HG03159 (cell line): ENCODE measurements around the gene GPR21.

Experiments used
- ATAC-seq: cut with Tn5 transposase; IDR thresholded peaks from one replicate; pipeline ENCODE4 v1.9.1; 2021; ENCODE audit warnings: mild to moderate bottlenecking, moderate library complexity; ENCODE audit not compliant: unreplicated experiment

The GPR21 gene

DNA sequence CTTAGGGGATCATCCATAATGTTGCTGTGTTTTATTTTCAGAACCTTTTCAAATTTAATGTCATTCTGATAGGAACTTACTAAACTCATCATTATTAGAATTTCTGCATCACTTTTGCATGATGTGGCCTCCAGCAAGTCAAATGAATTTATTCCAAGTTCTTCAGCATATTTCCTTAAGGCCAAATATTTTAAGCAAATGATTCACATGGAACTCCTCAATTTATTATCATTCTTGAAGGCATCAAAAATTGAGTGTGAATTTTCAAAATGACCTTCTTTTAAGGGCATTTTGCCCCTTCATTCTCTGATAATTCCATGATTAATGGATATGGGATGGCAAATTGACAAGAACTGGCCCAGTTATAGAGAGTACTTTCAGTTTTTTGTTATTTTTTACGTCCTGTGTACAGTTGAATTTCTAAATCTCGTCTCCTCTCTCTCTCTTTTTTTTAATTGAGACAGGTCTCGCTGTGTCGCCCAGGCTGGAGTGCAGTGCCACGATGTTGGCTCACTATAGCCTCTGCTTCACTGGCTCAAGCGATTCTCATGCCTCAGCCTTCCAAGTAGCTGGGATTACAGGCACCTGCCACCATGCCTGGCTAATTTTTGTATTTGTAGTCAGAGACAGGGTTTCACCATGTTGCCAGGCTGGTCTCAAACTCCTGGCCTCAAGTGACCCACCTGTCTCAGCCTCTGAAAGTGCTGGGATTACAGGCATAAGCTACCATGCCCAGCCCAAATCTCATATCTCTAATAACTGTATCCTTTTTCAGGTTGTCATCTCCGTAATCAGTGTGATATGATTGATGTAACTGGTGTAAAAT is 29.1 kb downstream of the GPR21 start:
- no peak for ATAC-seq

DNA sequence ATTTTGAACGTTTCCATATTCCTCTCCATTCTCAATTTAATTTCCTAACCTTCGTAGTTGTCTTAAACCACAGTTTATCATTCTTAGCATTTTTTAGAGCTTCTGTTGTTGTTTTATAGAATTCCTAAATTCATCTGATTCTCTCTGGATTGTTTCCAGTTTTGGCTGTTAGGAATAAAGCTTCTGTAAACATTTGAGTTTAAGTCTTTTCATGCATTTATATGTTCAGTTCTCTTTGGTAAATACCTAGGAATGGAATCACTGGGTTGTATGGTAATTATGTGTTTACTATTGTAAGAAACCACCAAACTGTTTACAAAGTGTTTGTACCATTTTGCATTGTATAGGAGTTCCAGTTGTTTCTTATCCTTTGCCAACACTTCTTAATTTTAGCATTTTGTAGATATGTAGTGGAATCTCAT is 29.7 kb downstream of the GPR21 start:
- no peak for ATAC-seq

DNA sequence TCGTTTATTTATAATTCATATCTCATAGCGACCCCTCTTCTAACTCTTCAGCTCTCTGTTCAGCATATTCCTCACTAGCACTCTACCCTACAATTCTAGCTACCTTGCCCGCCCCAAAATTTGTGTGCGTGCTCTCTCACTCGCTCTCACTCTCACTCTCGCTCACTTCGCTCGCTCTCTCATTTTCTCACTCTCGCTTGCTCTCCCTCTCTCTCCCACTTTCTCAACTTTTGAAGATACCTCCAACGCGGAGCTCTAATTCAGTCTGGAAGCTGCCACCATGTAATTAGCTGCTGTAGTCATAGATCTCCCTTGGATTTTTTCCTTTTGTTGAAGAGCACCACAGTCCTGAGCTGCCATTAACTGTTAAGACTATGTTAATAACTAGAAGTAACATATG is 30.4 kb downstream of the GPR21 start:
- ATAC-seq: no peak

DNA sequence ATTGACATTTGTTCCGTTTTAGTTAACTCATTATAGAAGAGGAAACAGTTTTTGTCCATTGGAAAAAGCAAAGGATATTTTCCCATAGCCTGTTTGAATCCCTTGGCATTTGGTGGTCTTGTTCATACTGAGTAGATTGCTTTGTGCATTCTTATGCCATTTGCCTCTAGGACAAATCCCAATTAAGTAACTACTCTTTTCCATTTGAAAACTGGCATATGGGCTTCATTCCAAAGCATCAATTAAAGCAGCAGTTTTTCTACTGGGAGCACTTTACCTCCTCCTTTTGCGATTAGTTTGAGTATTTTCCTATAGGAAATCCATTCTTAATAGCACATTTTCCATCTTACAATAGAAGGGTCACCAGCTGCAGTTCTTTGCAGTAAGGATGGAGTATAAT is 31.2 kb downstream of the GPR21 start:
- no peak for ATAC-seq

DNA sequence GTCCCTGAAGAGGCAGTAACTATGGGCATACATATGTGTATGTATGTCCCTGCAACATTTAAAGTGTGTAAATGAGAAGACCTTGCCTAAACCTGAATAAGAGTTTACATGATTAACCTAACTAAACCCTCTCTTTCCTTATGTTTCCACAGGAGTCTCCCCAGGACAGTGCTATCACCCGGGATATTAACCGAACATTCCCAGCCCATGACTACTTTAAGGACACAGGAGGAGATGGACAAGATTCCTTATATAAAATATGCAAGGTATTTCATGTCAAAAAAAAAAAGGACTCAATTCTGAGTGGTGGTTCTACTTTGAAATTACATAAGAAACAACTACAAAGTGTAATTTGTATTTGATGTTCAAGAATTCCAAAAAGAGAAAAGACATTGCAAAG is 31.7 kb downstream of the GPR21 start:
- no peak for ATAC-seq

DNA sequence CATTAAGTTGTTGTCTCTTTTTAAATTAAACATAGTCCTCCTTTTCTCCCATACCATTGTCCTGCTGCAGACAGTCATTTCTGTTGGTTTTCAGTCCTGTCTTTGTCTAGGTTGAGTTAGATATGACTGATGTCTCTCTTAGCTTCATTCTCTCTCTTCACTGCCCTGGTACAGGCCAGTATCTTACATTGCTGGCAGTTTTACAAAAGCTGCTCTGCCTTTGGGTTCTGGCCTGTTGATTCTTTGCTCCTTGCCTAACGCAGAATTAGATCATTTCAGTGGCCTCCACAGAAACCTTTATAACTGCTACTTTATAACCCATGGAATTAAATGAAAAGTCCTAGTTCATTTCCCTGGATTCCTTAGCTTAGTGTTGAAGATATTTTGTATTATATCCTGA is 33.7 kb downstream of the GPR21 start:
- ATAC-seq: no peak

DNA sequence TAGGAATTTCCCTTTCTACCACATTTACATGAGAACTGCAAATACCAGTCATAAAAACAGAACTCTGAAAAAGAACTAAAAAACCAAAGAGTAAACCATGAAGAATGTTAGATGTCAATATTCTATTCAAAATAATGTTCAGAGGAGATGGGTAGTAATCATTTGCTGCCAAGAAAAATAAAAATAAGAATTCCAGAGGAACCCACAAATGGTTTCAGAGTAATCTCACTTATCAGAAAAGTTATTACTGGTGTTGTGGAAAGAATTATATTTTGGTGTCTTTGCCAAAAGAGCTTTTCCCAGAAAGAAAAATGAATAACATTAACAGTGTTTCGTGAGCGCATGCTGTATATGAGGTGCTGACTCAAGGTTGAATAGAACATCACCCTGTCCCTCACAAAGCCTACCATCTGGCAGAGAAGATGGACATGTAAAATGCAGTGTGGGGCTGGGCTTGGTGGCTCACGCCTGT is 35.6 kb downstream of the GPR21 start:
- no peak for ATAC-seq

DNA sequence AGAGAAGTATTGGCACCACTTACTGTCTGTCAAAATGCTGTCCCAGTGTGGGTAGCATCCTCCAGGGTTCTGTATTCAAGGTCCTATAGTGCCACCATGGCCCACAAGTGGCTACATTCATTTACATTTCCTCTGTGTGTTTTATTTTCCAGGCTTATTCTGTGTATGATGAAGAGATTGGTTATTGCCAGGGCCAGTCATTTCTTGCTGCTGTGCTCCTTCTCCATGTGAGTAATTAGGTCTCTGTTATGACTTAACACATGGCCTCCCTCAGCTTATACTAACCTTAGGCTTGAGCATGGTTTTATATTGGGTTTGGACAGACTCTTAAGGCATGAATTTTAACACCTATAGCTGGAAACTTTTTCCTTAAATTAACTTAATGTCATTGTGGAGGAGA is 36.7 kb downstream of the GPR21 start:
- no peak for ATAC-seq

DNA sequence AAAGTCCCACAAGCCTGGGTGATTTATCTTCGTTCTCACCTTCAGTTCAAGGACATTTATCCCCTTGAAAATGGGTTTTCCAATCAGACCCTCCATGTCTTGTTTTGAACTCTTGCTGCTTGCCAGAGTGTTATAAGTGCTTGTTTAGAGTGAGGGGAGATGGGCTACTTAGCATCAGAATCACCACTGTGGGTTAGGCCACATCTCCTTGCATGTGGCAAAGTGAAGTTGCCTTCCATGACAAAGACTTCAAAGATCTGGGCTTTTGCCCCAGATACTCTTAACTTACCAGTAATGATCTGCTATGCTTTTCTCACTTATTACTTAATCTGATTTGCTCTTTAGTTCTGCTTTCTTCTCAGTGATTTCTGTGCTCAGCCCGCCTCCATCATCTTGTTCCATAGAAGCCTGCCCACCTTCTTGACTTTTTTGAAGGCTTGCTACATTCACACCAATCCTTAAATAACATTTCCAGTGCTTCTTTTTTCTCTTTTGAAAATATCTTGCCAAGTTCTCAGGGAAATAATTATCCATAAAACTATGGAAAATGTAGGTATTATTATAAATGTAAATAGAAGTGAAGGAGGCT is 39.0 kb downstream of the GPR21 start:
- no peak for ATAC-seq

DNA sequence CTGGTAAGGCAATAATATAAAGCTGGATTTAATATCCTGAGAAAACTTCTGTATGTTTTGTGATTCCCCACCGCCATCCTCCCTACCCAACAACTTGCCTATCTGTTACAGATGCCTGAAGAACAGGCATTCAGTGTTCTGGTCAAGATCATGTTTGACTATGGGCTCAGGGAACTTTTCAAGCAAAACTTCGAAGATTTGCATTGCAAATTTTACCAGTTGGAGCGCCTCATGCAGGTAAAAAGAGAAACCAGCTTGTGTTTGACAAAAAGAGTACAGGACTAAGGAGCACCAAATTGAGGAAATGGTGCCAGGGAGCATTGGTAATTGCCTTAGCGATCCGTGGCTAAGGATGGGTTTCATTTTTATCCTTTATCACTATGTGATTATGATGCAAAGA is 40.0 kb downstream of the GPR21 start:
- ATAC-seq: no peak

DNA sequence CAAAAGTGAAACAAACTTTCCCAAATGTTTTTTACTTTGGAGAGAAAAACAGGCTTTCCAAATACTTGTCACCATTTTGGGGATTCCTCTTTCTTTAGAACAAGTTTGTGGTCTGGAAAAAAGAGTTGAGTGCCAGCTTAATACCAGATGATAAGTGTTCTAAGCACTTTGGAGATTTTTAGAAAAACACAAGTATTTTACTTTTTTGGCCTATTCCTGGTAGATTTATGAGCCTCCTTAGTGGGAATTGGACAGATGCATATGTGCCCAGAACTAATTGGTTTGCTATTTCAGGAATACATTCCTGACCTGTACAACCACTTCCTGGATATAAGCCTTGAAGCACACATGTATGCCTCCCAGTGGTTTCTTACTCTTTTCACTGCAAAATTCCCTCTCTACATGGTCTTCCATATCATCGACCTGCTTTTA is 40.5 kb downstream of the GPR21 start:
- no peak for ATAC-seq

DNA sequence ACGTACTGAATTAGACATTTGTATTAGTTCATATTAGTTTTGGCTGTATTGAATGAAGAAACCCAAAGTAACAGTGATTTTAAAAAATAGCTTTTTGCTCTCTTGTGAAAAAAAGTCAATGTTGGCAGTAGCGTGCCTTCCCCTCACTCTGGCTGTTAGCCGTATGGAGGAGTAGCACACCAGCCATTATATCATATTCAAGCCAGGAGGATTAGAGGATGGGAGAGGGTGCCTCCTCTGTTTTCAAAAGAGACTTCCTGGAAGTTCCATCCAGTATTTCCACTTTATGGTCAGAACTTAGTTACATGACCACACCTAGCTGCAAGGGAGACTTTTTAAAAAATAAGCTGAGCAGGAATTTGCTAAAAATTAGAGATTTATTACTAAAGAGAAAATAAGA is 41.2 kb downstream of the GPR21 start:
- no peak for ATAC-seq

DNA sequence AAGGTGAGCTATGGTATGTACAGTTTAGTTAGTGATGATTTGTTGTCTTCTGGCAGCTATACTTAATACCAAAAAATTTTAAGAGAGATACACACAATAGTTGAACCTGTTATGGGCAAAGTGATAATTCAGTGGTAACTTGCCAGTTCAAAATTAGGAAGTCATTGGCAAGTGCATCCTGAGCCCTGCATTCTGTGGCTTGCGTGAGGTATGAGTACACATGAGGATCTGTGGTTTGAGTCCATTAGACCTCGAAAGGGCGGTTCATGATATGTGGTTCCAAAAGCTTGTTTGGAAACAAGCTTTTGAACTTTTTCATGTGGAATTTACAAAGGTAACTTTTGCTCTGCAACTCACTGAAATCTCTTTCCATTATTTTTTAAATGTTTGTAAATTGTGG is 47.0 kb downstream of the GPR21 start:
- ATAC-seq: no peak

DNA sequence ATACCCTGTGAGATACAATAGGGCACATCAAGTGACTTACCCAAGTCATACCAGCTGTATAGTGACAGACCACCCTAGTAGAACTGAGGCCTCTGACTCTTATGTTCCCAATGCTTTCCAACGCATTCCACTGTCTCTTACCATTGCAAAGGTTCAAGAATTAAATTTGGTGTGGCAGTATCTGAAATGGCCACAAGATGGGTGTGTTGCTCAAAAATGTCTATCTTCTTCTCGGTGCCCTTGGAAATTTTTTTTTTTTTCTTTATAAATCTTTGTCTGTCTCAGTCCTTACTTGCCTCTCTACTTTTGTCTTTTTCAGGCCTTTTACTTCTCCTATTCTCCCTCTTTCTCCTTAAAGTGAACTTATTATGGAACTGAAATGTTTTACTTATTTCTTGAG is 48.4 kb downstream of the GPR21 start:
- no peak for ATAC-seq

DNA sequence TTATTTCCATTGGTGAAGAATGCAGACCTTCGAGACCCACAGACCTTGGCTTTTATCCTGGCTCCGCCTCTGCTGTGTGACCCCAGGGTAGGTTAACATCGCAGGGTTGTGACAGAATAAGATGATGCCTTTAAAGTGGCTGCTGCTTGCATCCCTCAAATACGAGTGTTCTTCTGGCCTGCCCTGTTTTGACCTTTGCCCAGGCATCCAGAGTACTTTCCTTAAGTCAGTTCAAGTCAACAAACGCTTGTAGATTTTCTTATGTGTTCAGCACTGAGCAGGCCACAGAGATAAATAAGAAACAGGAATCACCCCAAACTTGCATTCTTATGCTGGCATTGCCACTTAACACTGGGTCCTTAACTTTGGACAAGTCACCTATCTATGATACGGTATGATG is 50.2 kb downstream of the GPR21 start:
- no peak for ATAC-seq

DNA sequence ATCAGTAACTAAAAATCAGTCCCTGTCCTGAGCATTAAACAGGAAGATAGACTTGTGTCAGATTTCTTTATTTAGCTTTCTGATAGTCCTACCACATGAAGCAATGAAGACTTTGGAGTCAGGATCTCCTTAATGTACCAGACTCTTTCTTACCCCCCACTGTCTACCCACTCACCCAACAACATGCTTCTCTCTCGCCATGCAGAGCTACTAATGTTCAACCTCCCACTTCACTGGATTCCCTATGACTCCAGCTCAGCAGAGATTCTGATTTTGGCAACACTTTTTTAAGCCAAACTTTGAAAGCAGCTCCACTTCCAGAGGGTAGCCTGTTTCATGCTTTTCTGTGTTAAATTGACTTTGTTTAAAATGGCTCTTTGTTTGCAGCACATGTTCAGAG is 50.8 kb downstream of the GPR21 start:
- no peak for ATAC-seq
